T-helper 2 cell (primary cell): ENCODE results near the gene FBXL17.

Source experiments
- DNase-seq, 5 experiments: peaks; one replicate each; pipeline versions ENCODE4 v3.0.0 to v3.0.0-alpha.2; 2012 to 2022

FBXL17 gene

DNA sequence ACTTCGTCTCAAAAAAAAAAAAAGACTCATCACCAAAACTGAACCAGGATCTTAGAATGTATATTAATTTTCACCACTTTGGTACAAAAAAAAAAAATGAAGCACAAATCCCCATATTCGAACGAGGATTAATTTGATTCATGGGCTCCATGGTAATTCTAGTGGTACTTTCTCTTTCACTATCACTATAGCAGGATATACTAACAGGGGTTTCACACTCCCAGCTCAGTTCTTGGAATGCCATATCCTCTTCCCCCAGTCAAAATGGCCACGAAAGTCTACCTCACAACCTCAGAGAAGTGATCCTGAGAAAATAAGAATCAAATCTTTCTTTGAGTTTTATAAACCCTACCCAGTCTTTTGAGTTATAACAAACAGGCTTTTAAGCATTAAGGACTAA lies 235.7 kb downstream of the FBXL17 start:
- DNase-seq, result no peak

DNA sequence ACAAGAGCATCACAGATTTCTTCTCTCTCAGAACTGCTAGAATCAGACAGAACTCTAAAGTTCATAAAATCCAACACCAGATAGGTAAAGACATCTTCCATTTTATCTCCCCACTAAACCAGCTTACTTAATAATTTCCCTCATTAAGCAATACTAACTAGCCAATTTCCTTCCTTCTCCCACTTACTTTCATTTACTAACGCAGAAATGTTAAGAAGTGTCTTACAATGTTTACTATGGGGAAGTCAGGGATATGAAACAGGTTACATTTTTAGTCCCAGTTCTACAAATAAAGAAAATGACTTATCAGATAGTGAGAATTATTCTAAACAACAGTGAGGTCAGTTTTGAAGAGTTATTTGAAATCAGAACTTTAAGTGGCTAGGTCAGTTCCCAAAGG lies 236.5 kb downstream of the FBXL17 start:
- DNase-seq, result no peak

DNA sequence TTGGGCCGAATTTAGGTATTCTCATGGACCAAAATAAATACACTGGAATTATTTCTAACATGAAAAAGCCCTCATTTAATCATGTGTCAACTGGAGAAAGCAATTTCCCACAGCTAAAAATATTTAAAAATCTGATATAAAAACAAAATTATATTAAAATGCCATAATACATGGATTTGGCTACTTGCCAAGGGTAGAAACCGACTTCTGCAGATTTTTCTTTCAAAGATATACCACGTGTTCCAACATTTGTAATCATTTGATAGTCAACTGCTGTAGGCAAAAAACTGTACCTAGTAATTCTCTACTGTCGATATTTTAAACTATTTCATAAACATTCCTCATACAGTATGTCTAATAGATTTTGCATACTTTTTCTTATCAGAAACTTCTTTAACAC lies 237.6 kb downstream of the FBXL17 start:
- no peak for DNase-seq

DNA sequence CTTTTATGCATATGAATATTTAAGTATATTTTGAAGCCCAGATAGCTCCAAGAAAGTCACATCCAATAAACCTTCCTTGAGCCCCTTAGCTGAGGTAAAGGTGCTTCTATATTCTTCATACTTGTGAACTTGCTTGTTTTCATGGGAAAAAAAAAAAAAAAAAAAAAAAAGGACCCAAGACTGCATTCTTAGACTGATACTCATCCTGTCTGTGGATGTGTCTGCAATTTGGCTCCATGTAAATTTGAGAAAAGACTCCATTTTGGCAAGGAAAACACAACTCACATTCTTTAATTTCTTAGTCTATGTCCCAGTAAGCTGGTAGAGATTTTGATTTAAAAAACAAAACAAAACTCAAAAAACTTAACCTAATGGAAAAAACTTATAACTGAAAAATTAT lies 238.3 kb downstream of the FBXL17 start:
- no peak for DNase-seq

GRCh38 chr5:108141676-108142075 lies 240.2 kb downstream of the FBXL17 start:
- no peak for DNase-seq

DNA sequence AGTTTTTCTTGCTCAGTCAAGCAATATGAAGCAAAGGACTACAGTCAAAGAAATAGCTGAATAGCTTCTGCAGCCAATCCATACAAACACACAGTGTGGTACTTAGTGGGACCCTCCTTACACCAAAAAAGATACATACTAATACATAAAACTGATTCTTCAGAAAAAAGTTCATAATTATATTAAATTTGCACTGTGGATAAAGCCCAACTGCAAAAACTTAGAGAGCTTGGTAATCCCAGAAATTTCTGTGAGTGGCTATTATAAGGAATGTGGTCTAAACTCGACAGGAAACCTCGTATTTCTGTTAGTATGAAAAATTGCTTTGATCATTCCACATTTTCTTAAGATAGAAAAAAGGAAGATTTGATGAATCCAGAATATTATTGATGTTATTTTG lies 245.4 kb downstream of the FBXL17 start:
- no peak for DNase-seq

DNA sequence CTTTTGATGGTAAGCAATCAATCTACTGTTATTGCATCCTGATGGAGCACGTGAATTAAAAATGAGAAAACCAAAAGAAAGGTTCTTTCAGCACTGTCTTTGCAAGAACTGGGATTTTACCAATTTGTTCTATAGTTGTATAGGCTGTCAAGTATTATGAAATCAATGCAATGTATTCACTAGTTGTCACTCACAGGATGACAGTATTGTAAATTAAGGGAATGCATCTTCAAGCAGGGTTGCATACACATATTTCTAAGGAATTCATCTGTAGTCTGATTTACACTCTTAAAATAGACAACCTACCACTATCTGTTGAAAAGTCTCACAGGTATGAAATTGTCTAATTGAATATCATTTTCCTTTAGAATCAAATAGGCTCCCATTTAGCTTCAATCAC lies 252.8 kb downstream of the FBXL17 start:
- no peak for DNase-seq

DNA sequence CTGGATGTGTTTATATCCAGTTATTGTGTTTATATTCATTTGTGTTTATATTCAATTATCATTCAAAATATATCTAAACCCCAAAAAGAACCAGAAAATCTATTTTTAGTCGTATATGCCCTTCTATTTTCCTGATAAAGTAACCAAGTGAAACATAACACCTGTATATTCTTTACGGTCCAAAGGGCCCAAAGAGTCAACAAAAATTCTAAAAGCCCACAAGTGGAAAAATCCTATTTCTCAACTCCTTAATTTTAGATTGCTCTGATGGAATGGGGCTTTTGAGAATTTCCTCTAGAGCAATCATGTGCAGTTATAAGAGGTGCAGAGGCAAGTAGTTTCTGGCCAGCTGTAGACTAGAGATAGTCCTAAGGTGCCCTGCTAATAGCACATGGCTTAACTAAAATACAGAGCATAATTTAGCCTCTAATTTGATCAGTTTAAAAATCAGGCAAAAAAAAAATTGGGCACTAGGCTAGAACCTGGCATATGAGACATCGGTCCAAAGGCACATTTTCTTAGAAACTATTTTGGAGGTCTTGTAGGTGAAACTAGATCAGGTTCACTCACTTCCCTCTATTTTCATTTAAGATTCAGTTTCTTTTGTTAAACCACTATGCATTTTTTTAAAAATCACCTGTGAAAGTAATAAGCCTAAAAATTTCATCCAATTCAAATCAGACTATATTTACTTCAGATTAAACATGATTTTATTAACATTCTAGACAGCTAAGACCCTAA lies 256.0 kb downstream of the FBXL17 start:
- no peak for DNase-seq

DNA sequence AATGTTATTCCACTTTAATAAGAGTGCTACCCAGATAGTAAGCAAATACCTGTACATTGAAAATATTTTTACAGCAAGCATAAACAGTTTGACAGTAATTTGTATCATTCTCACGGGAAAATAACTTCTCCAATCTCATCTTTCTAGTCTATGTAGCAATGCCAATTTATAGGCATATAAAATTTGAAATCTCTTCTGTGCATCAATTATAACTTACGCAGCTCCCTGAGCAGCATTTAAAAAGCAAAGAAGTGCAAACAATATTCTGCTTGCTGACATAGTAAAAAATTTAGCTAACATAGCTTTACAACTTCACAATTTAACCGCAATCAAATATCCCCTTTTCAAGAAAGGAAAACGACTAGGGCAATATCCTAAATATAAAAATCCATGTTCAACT lies 257.3 kb downstream of the FBXL17 start:
- no peak for DNase-seq

DNA sequence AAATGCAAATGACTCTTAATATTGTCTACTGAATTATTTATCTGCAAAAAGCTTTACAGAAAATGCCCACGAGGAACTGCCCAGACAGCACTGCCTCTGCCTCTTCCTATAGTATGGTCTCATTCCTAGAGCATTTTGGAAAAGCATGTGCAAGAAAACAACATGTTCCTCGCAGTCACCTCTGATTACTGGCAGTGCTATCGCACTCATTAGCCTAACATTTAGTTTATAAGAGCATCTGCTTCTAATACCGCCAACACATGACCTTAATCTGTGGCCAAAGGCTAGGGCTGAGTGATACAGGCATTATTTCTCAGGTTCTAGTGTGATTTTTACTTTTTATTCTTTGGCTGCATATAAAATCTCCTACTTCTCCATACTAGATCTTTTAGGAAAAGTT lies 259.2 kb downstream of the FBXL17 start:
- DNase-seq, result no peak

GRCh38 chr5:108118813-108119514 lies 262.9 kb downstream of the FBXL17 start:
- no peak for DNase-seq

DNA sequence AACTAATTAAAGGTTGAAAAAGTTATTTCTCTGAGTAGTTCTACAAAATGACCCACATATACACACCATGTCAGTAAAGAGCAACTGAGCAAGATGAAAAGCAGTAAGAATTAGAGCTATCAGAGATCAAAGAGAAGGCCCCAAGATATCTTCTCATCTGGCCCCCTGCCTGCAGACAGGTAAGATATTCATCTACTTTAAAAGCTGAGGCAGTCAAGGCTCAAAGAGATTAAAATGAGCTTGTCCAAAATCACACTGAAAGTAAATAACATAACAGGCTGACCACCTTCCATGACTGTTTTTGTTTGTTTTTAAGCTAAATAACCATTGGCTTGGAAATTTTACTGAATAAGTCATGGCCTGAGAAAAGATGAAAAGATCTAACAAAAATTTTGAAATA lies 266.2 kb downstream of the FBXL17 start:
- DNase-seq, result no peak

GRCh38 chr5:108113950-108114349 lies 267.9 kb downstream of the FBXL17 start:
- DNase-seq, result no peak

DNA sequence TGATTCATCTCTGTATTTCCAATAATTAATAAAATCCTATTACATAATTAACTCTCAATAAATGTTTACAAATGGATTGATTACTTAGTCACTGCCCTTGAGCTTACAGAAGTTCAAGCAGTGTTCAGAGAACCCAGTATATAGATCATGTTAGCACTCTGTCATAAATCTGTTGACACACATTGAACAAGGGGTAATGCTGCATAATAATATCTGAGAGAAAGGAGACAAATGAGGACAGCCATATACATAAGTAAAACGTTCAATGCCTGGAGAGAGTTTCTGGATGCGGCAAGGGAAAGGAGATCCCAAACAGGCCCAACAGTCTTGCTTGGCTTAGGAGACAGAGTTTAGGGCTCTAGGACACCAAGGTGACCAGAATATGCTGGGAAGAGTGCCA lies 270.2 kb downstream of the FBXL17 start:
- DNase-seq, result no peak

DNA sequence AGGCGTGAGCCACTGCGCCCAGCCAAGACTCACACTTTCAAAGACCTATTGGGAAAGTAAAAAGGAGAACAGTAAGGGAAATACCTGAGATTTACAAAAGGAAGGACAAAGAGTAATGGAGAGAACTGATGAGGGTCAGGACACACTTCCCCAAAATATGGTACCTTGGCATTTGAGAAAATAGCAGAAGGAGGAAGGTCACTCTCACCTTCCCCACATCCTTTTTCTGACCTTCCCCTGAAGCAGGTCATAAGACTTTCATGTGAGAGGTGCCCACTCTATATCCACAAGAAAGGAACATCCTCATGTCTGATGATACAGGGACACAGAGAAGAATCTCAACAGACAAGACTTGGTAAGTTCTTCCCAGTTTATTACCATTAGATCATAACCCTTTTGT lies 272.8 kb downstream of the FBXL17 start:
- no peak for DNase-seq

DNA sequence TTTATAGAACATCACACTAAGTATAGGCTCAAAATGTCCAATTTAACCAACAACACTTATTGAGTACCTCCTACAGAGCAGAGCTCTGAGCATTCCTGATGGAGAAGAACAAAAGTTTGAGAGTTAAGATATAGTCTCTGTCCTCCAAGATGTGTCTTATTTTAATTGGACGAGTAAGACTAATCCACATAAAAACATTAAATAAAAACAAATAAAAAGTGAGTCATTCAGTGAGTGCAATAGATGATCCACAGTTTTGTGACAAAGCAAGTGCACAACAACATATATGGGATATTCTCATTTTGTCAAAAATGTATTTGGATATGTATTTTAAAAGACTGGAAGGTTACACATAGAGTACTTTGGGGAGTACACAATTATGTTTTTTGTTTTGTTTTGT lies 277.4 kb downstream of the FBXL17 start:
- no peak for DNase-seq

DNA sequence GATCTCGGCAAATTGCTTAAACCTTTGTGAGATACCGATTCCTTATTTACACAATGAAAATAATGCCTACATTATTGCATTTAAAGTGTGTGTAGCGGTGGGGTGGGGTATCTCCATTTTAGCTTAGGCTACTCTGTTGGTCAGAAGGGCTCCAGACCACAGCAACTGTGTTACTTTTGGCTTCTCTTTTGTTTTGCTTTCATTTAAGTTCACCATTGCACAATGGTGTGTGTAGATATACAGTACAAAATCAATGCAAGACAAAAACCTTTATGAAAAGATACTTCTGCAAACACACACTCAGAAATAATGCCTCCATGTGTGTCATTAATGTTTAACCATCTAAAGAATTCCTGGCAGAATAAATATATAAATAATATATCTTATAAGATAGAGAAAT lies 279.4 kb downstream of the FBXL17 start:
- no peak for DNase-seq

DNA sequence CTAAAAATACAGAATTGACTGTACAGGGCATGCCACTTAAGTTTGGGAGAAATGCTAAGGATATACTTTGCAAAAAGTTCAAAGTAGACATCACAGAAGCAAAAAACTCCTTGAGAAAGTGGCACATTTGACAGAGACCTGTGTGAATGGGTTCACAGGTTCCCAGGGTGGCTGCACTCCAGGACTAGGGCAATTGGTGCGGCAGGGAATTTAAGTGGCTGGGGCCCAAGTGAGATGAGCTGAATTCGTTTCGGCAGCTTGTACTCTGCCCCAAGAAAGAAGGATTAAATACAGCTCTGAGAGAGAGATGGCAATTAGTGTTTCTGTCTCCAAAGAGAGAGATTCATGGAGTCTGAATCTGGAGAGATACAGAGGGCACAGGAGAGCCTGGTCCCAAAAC lies 280.1 kb downstream of the FBXL17 start:
- DNase-seq, result no peak

- no peak for DNase-seq
Measured at GRCh38 chr5:108101130-108101529, 280.8 kb downstream of the FBXL17 start.

GRCh38 chr5:108094800-108095199 lies 287.1 kb downstream of the FBXL17 start:
- no peak for DNase-seq

DNA sequence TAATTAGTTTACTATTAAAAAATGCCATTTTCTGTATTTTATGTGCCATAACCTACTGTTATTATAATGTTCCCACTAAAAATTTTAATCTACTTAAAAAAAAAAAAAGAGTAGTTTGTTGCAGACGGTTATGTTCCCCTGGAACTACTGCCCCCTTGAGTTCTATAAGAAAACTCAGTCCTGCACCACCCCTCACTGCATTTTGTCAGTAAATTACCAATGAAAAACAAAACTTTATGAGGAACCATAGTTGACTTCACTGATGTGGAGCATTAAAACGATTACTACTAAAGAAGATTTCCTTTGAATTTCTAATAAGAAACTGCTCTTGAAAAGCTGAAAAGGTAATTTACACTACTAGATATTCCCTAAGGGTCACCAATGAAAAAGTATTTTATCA lies 288.7 kb downstream of the FBXL17 start:
- DNase-seq, result peak in 1 of 5 experiments; percentile 38

DNA sequence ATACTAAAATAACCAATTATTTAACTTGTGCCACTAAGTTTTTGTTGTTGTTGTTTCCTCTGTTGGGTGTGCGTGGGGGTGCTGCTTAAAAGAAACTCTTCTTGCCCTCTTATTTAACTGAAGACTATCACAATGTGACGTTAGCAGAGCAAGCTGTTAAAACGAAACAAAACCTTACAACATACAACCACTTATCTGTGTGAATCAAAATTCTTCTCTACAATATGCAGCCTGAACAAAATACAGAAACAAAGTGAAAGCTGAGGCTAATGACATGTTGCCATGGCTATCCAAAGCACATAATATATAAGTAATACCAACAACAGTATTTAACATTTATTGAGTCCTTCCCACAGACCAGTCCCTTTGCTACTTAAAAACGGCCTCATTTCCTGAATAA lies 291.0 kb downstream of the FBXL17 start:
- peak in 1 of 5 experiments; percentile 14 for DNase-seq

- no peak for DNase-seq
Measured at GRCh38 chr5:108084105-108084504, 297.8 kb downstream of the FBXL17 start.

DNA sequence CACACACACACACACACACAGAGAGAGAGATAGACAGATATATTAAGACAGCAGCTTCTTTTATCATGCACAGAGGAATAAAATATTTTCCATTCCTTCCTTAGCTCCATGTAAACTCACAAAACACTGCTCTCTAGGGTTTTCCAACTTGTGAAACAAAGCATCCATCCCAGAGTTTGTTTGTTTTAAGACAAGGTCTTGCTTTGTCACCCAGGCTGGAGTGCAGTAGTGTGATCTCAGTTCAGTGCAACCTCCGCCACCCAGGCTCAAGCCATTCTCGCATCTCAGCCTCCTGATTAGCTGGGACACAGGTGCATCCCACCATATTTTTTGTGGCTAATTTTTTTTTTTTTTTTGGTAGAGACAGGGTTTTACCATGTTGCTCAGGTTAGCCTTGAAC lies 298.7 kb downstream of the FBXL17 start:
- DNase-seq, result no peak

DNA sequence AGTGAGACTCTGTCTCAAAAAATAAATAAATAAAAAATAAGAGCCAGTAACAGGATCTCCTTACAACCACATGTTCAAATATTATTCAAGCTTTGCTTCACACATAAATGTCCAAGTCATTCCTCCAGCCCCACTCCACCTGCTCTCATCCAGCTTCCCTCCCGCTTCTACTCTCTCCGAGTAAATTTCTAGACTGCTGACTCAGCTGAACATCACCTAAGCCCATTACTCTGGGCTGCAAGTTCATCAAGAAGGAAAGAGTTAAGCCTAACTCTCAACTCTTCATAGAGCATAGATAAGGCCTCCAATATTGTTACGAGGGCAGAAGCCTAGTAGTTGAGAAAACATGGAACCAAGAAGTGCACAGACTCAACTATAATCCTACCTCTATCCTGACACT lies 300.2 kb downstream of the FBXL17 start:
- DNase-seq, result no peak
